A673 (cell line): ENCODE measurements around the gene FANCG. TPM values are rescaled to one million over a fixed set of nuclear protein-coding genes. Genes with fewer than 3 reads are reported as not detected.

ENCODE experiments used
- BruUV-seq: library from RNA; stranded (reverse); fragments of 400-500 nt; replicated peaks from 2 replicates; lab custom pipeline; 2021; lab: Mats Ljungman, UMichigan
- CTCF ChIA-PET: fragments of 300-600 bp; sonication (Branson Sonifier 250); formaldehyde crosslinking; loops from one replicate; lab custom pipeline; 2022; ENCODE audit warnings: antibody characterized with exemption; lab: Charles Lee
- POLR2A ChIA-PET: fragments of 300-600 bp; sonication (Branson Sonifier 250); formaldehyde crosslinking; loops from one replicate; lab custom pipeline; 2022; ENCODE audit warnings: antibody characterized with exemption; ENCODE audit not compliant: low non-redundant PET; lab: Charles Lee
- DNase-seq: peaks from one replicate; pipeline ENCODE4 v3.0.0-alpha.2; 2015; ENCODE audit warnings: low spot score
- H3K27ac ChIP-seq: fragments of 200-600 bp; sonication (generic); 2 replicates; pipeline ENCODE4 v1.5.1; 2016; ENCODE audit warnings: mixed run types, low read depth, mild to moderate bottlenecking, mixed read lengths, antibody characterized with exemption, low read length; ENCODE audit not compliant: poor library complexity, severe bottlenecking
- H3K27me3 ChIP-seq: fragments of 200-600 bp; sonication (generic); replicated peaks from 2 replicates; pipeline ENCODE4 v1.6.1; 2017; ENCODE audit warnings: mixed run types, low read depth, mild to moderate bottlenecking, mixed read lengths, antibody characterized with exemption, low read length; ENCODE audit not compliant: insufficient read depth, poor library complexity
- H3K36me3 ChIP-seq: fragments of 200-600 bp; sonication (generic); 2 replicates; pipeline ENCODE4 v1.6.1; 2016; ENCODE audit warnings: mixed run types, mild to moderate bottlenecking, mixed read lengths, antibody characterized with exemption, low read length; ENCODE audit not compliant: insufficient read depth, poor library complexity, severe bottlenecking
- H3K4me1 ChIP-seq: fragments of 200-600 bp; sonication (generic); 2 replicates; pipeline ENCODE4 v1.6.1; 2017; ENCODE audit warnings: mixed run types, mild to moderate bottlenecking, mixed read lengths, antibody characterized with exemption, low read length; ENCODE audit not compliant: insufficient read depth, poor library complexity, severe bottlenecking
- H3K4me3 ChIP-seq: fragments of 200-600 bp; sonication (generic); 2 replicates; pipeline ENCODE4 v1.5.1; 2016; ENCODE audit warnings: low read depth, mixed run types, mild to moderate bottlenecking, mixed read lengths, low read length; ENCODE audit not compliant: poor library complexity, severe bottlenecking
- H3K9me3 ChIP-seq: fragments of 200-600 bp; sonication (generic); 2 replicates; pipeline ENCODE4 v1.6.1; 2016; ENCODE audit warnings: mixed run types, low read depth, mild to moderate bottlenecking, mixed read lengths, antibody characterized with exemption, low read length; ENCODE audit not compliant: poor library complexity, severe bottlenecking
- CTCF ChIP-seq: fragments of 300-800, 200-600 bp; sonication (generic); conservative IDR thresholded peaks from 2 replicates; pipeline ENCODE4 v1.5.1; 2017; ENCODE audit warnings: low read depth, mild to moderate bottlenecking, antibody characterized with exemption, low read length, moderate library complexity, mixed read lengths
- EZH2 ChIP-seq: fragments of 200-600 bp; sonication (generic); IDR thresholded peaks from 2 replicates; pipeline ENCODE4 v1.6.1; 2017; ENCODE audit warnings: borderline replicate concordance, low read depth, mild to moderate bottlenecking, mixed read lengths, antibody characterized with exemption, low read length; ENCODE audit not compliant: poor library complexity, severe bottlenecking
- intact Hi-C: fragments of 100-400 bp; cut with micrococcal nuclease; formaldehyde crosslinking; loops from one replicate; pipeline ENCODE4 v1.10.0; 2022; ENCODE audit not compliant: unreplicated experiment
- total RNA-seq: library from RNA; stranded (reverse); gene quantifications from 2 replicates; pipeline ENCODE4 v1.2.3, GENCODE V29; 2021

FANCG gene
- total RNA-seq, 1 experiment from 2014 or later: 110 TPM

- ChIA-PET POLR2A (interaction anchor here (0.7 to 1.1 kb wide), 5 partner anchors 8 to 475 kb away, joined by 3 to 5 read pairs (median 4); partner anchors contain the start of genes ATOSB and VCP), CTCF (interaction anchor here (0.5 to 1.1 kb wide), 4 partner anchors 13 to 451 kb away, joined by 3 to 6 read pairs (median 4); partner anchors contain the start of gene ATOSB)
- Histone ChIP-seq H3K4me1 (peaks cover 14% of the 10 kb centered on the region), H3K27ac (peak within 1 kb of the TSS; percentile 81), H3K27me3 (no peaks in the 10 kb centered on the region), H3K4me3 (peak within 1 kb of the TSS; percentile 72), H3K9me3 (no peaks in the 10 kb centered on the region), H3K36me3 (peaks cover 25% of the 10 kb centered on the region)
- intact Hi-C loops: no loop called here
- TSS peak; percentile 79 for BruUV-seq
- DNase-seq: peak; percentile 99
- TF ChIP-seq EZH2: no peak
- no peak for TF ChIP-seq CTCF
Measured at GRCh38 chr9:35102769-35103659, 23.3 kb upstream of the FANCG start, which contains the start of gene STOML2. Gene STOML2, minus strand, starts transcription at chr9:35103131. Its CDS starts 37 bp downstream, at chr9:35103094.

- TF ChIP-seq EZH2: no peak
- no peak for TF ChIP-seq CTCF
- peaks cover 22% of the 10 kb centered on the region for H3K36me3 ChIP-seq
- H3K9me3 ChIP-seq: no peaks in the 10 kb centered on the region
- H3K4me1 ChIP-seq: peaks cover 14% of the 10 kb centered on the region
- H3K27me3 ChIP-seq: no peaks in the 10 kb centered on the region
- peak overlapping the region; percentile 81 for H3K27ac ChIP-seq
- DNase-seq: no peak
- ChIA-PET POLR2A (interaction anchor here (0.8 kb wide), 1 partner anchor 9 kb away, joined by 4 read pairs; no protein-coding TSS in a partner anchor), CTCF (interaction anchor here (1.1 kb wide), 2 partner anchors 203 to 451 kb away, joined by 3 to 5 read pairs; no protein-coding TSS in a partner anchor)
- BruUV-seq: no TSS peak
- intact Hi-C loops: no loop called here
- peak overlapping the region; percentile 72 for H3K4me3 ChIP-seq
Measured at GRCh38 chr9:35102465-35102768, 22.7 kb upstream of the FANCG start.

GRCh38 chr9:35097573-35097972 is 17.8 kb upstream of the FANCG start:
- intact Hi-C loops: loop anchor here (5.0 kb wide), 1 partner anchor 110 kb away; the partner anchor contains the start of gene DNAJB5
- H3K27ac ChIP-seq: no peak overlapping the region
- POLR2A ChIA-PET: no interaction called here
- no peaks in the 10 kb centered on the region for H3K27me3 ChIP-seq
- peaks cover 15% of the 10 kb centered on the region for H3K4me1 ChIP-seq
- no peak overlapping the region for H3K4me3 ChIP-seq
- peaks cover 28% of the 10 kb centered on the region for H3K36me3 ChIP-seq
- no peaks in the 10 kb centered on the region for H3K9me3 ChIP-seq
- TF ChIP-seq CTCF: no peak
- no peak for TF ChIP-seq EZH2
- CTCF ChIA-PET: interaction anchor here (1.4 kb wide), 1 partner anchor 18 kb away, joined by 6 read pairs; the partner anchor contains the start of gene FANCG
- no peak for DNase-seq
- BruUV-seq: no TSS peak
